ENCODE data around the gene C20orf141.

GRCh38 chr20:2829376-2829775 is 14.6 kb downstream of the C20orf141 start:
- TF ChIP-seq, protein P1, sequence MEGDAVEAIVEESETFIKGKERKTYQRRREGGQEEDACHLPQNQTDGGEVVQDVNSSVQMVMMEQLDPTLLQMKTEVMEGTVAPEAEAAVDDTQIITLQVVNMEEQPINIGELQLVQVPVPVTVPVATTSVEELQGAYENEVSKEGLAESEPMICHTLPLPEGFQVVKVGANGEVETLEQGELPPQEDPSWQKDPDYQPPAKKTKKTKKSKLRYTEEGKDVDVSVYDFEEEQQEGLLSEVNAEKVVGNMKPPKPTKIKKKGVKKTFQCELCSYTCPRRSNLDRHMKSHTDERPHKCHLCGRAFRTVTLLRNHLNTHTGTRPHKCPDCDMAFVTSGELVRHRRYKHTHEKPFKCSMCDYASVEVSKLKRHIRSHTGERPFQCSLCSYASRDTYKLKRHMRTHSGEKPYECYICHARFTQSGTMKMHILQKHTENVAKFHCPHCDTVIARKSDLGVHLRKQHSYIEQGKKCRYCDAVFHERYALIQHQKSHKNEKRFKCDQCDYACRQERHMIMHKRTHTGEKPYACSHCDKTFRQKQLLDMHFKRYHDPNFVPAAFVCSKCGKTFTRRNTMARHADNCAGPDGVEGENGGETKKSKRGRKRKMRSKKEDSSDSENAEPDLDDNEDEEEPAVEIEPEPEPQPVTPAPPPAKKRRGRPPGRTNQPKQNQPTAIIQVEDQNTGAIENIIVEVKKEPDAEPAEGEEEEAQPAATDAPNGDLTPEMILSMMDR (IDR thresholded peaks at IDR 0.05; ENCODE audit: insufficient read depth, low read length, poor library complexity, severe bottlenecking), result no peak
- TF ChIP-seq EZH2phosphoT487 (conservative IDR thresholded peaks at IDR 0.05; ENCODE audit: low read length), result no peak
